Skeletal muscle tissue (tissue), 4 donors: ENCODE data around the gene PGAP3. TPM values are rescaled to one million over a fixed set of nuclear protein-coding genes. Genes with fewer than 3 reads are reported as not detected.

ENCODE experiments used
- H3K27ac ChIP-seq: one replicate; pipeline ENCODE4 v1.7.0; 2013; ENCODE audit warnings: mild to moderate bottlenecking, low read depth, low read length, inconsistent platforms
- H3K27me3 ChIP-seq, 3 donors: one replicate each; pipeline ENCODE4 v1.7.0; 2013; ENCODE audit warnings: low read length in 3 of 3; ENCODE audit not compliant: control insufficient read depth in 3 of 3, insufficient read depth in 3 of 3
- H3K36me3 ChIP-seq, 3 donors: one replicate each; pipeline ENCODE4 v1.7.0; 2013; ENCODE audit warnings: low read length in 3 of 3; ENCODE audit not compliant: control insufficient read depth in 3 of 3, insufficient read depth in 3 of 3
- H3K4me1 ChIP-seq, 3 donors: one replicate each; pipeline ENCODE4 v1.7.0; 2013; ENCODE audit warnings: low read length in 3 of 3, mild to moderate bottlenecking in 3 of 3; ENCODE audit not compliant: control insufficient read depth in 3 of 3, insufficient read depth in 3 of 3
- H3K4me3 ChIP-seq, 3 donors: one replicate each; pipeline ENCODE4 v1.7.0; 2013; ENCODE audit warnings: low read length in 3 of 3
- H3K9ac ChIP-seq, 3 donors: one replicate each; pipeline ENCODE4 v1.7.0; 2013; ENCODE audit warnings: low read length in 3 of 3, mild to moderate bottlenecking in 3 of 3, moderate library complexity in 2 of 3, low read depth in 1 of 3
- H3K9me3 ChIP-seq, 3 donors: one replicate each; pipeline ENCODE4 v1.7.0; 2013; ENCODE audit warnings: low read length in 3 of 3; ENCODE audit not compliant: control insufficient read depth in 3 of 3
- total RNA-seq: library from RNA; depleted of rRNA; stranded (reverse); fragments of >200 nt; gene quantifications from one replicate; pipeline ENCODE4 v1.2.3, GENCODE V29; 2014
- donor health status: Osteomylitis.

Gene PGAP3
- total RNA-seq, 1 donor from 2014 or later: 7.3 TPM

GRCh38 chr17:39651923-39652586 is 35.8 kb downstream of the PGAP3 start:
- H3K4me3 ChIP-seq: no peak overlapping the region
- peaks cover 11 to 33% (median 23%) of the 10 kb centered on the region in 3 donors for H3K4me1 ChIP-seq
- no peak overlapping the region for H3K27ac ChIP-seq
- H3K9ac ChIP-seq: peak overlapping the region in 1 of 3 donors; percentile 40
- H3K36me3 ChIP-seq: peaks cover 0 to 2% (median 0%) of the 10 kb centered on the region in 3 donors
- no peaks in the 10 kb centered on the region for H3K9me3 ChIP-seq
- no peaks in the 10 kb centered on the region for H3K27me3 ChIP-seq

GRCh38 chr17:39650121-39650579 is 37.7 kb downstream of the PGAP3 start:
- H3K4me3 ChIP-seq: no peak overlapping the region
- H3K27ac ChIP-seq: no peak overlapping the region
- no peaks in the 10 kb centered on the region for H3K9me3 ChIP-seq
- H3K36me3 ChIP-seq: peaks cover 0 to 2% (median 0%) of the 10 kb centered on the region in 3 donors
- no peaks in the 10 kb centered on the region for H3K27me3 ChIP-seq
- no peak overlapping the region for H3K9ac ChIP-seq
- H3K4me1 ChIP-seq: peaks cover 11 to 31% (median 16%) of the 10 kb centered on the region in 3 donors

- H3K36me3 ChIP-seq: peaks cover 0 to 2% (median 0%) of the 10 kb centered on the region in 3 donors
- no peak overlapping the region for H3K27ac ChIP-seq
- no peaks in the 10 kb centered on the region for H3K27me3 ChIP-seq
- peaks cover 6 to 26% (median 15%) of the 10 kb centered on the region in 3 donors for H3K4me1 ChIP-seq
- H3K9me3 ChIP-seq: no peaks in the 10 kb centered on the region
- no peak overlapping the region for H3K9ac ChIP-seq
- H3K4me3 ChIP-seq: no peak overlapping the region
Observed at GRCh38 chr17:39648616-39649366, 39.1 kb downstream of the PGAP3 start.

- Histone ChIP-seq H3K27me3 (no peaks in the 10 kb centered on the region), H3K4me3 (no peak overlapping the region), H3K36me3 (peaks cover 0 to 2% (median 0%) of the 10 kb centered on the region in 3 donors), H3K9ac (no peak overlapping the region), H3K9me3 (no peaks in the 10 kb centered on the region), H3K4me1 (peaks cover 2 to 27% (median 15%) of the 10 kb centered on the region in 3 donors), H3K27ac (no peak overlapping the region)
Observed at GRCh38 chr17:39647256-39647655, 40.6 kb downstream of the PGAP3 start.

GRCh38 chr17:39643271-39643670 is 44.6 kb downstream of the PGAP3 start:
- Histone ChIP-seq H3K4me3 (no peak overlapping the region), H3K9ac (no peak overlapping the region), H3K4me1 (peaks cover 22 to 58% (median 46%) of the 10 kb centered on the region in 3 donors), H3K9me3 (no peaks in the 10 kb centered on the region), H3K27me3 (no peaks in the 10 kb centered on the region), H3K27ac (no peak overlapping the region), H3K36me3 (peaks cover 0 to 2% (median under 1%) of the 10 kb centered on the region in 3 donors)

GRCh38 chr17:39642291-39643074 is 45.4 kb downstream of the PGAP3 start:
- H3K4me3 ChIP-seq: no peak overlapping the region
- H3K9me3 ChIP-seq: no peaks in the 10 kb centered on the region

GRCh38 chr17:39641883-39642282 is 46.0 kb downstream of the PGAP3 start:
- H3K9me3 ChIP-seq: no peaks in the 10 kb centered on the region
- H3K36me3 ChIP-seq: peaks cover 0 to 2% (median 2%) of the 10 kb centered on the region in 3 donors
- no peaks in the 10 kb centered on the region for H3K27me3 ChIP-seq
- no peak overlapping the region for H3K4me3 ChIP-seq
- H3K27ac ChIP-seq: no peak overlapping the region
- H3K9ac ChIP-seq: peak overlapping the region in 1 of 3 donors; percentile 50
- H3K4me1 ChIP-seq: peaks cover 29 to 71% (median 54%) of the 10 kb centered on the region in 3 donors

More at GRCh38 chr17:39642291-39643074, 45.4 kb downstream of the PGAP3 start:
- Histone ChIP-seq H3K27ac (no peak overlapping the region), H3K9ac (peak overlapping the region in 1 of 3 donors; percentile 50), H3K36me3 (peaks cover 0 to 2% (median 2%) of the 10 kb centered on the region in 3 donors), H3K4me1 (peaks cover 29 to 66% (median 54%) of the 10 kb centered on the region in 3 donors), H3K27me3 (no peaks in the 10 kb centered on the region)

- peak overlapping the region in 2 of 3 donors; percentile 25 to 27 for H3K9ac ChIP-seq
- peaks cover 35 to 79% (median 60%) of the 10 kb centered on the region in 3 donors for H3K4me1 ChIP-seq
- H3K27ac ChIP-seq: no peak overlapping the region
- no peak overlapping the region for H3K4me3 ChIP-seq
- H3K36me3 ChIP-seq: peaks cover 0 to 2% (median 2%) of the 10 kb centered on the region in 3 donors
- no peaks in the 10 kb centered on the region for H3K9me3 ChIP-seq
- H3K27me3 ChIP-seq: no peaks in the 10 kb centered on the region
Observed at GRCh38 chr17:39641097-39641496, 46.8 kb downstream of the PGAP3 start.

GRCh38 chr17:39640591-39641031 is 47.2 kb downstream of the PGAP3 start:
- peaks cover 38 to 84% (median 62%) of the 10 kb centered on the region in 3 donors for H3K4me1 ChIP-seq
- peak overlapping the region in 1 of 3 donors; percentile 25 for H3K9ac ChIP-seq
- no peak overlapping the region for H3K4me3 ChIP-seq
- H3K9me3 ChIP-seq: no peaks in the 10 kb centered on the region
- no peak overlapping the region for H3K27ac ChIP-seq
- no peaks in the 10 kb centered on the region for H3K27me3 ChIP-seq
- H3K36me3 ChIP-seq: peaks cover 0 to 2% (median 2%) of the 10 kb centered on the region in 3 donors
